GM08714 (cell line): Measurements from ENCODE around the gene ACOT8.

ENCODE experiments used
- H3K4me3 ChIP-seq: fragments of 200-500 bp; sonication (Bioruptor generic); 2 replicates; pipeline ENCODE4 v1.5.1; 2014; ENCODE audit warnings: mild to moderate bottlenecking, low read length, inconsistent platforms
- ZNF274 ChIP-seq: IDR thresholded peaks from 2 replicates; pipeline ENCODE4 v1.6.1; 2012; ENCODE audit warnings: mild to moderate bottlenecking, low read depth, low read length

ACOT8 gene

DNA sequence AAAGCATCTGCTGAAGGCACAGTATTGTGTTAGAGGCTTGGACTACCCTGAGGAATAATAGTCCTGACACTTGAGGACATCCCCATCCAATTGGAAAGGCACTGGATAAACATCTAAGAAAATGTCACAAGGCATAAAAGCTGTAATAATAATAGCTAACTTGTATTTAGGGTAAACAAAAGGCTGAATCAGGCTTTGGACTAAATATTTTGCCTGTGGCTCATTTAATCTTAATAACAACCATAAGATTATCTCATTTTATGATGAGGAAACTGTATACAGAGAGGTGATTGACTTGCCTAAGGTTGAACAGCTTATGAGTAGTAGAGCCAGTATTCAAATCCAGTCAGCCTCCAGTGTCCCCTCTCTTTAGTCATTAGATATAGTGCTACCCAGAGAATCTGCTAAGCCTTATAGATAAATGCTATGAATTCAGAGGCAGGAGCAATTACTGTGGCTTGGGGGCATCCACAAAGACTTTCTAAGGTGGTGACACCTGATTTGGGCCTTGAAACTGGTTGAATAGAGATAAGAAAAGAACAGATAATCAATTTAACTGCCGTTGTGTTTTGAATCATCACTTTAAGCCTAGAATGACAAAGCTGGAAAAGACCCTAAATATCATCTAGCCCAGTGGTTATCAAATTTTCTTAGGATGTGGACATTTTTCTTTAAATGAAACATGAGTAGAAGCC, 16.4 kb upstream of the ACOT8 start:
- TF ChIP-seq ZNF274, result no peak
- no peak overlapping the region for H3K4me3 ChIP-seq

DNA sequence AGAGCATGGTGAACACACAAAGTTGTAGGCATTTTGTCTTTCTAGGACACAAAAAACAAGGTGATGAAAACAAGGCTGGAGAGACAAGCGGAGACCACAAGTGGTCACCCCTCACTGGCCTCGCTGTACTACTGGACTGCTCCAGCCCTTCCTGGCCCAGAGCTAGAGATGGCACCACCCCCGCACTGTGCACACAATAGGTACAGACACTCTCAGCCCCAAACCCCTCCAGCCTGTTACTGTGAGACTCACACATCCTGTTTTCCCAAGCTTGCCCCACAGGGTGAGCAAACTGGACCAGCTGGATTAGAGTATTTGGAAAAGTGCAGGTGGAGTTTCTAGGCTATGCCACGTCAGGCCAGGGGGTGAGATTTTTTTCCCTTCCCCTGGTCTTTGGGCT, 15.4 kb upstream of the ACOT8 start:
- H3K4me3 ChIP-seq, result no peak overlapping the region
- no peak for TF ChIP-seq ZNF274

DNA sequence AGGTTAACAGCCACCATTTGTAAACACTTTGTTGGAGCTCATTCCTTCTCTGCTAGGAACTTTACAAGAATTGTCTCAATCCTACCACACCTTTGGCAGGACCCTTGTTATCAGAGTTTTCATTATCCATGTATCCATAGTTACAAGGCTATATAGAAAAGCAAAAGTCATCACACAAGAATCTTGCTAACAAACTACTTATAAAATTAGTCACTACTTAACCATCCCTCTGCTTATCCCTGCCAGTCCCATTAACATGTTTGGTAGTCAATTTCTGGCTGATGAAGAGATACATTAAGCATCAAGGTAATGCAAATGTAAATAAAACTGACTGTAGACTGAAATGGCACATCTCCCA, 10.6 kb upstream of the ACOT8 start:
- no peak overlapping the region for H3K4me3 ChIP-seq
- no peak for TF ChIP-seq ZNF274

- no peak overlapping the region for H3K4me3 ChIP-seq
- no peak for TF ChIP-seq ZNF274
Measured at GRCh38 chr20:45867136-45867818, 10.1 kb upstream of the ACOT8 start.

GRCh38 chr20:45866454-45866853, 9.3 kb upstream of the ACOT8 start:
- TF ChIP-seq ZNF274, result no peak
- no peak overlapping the region for H3K4me3 ChIP-seq

DNA sequence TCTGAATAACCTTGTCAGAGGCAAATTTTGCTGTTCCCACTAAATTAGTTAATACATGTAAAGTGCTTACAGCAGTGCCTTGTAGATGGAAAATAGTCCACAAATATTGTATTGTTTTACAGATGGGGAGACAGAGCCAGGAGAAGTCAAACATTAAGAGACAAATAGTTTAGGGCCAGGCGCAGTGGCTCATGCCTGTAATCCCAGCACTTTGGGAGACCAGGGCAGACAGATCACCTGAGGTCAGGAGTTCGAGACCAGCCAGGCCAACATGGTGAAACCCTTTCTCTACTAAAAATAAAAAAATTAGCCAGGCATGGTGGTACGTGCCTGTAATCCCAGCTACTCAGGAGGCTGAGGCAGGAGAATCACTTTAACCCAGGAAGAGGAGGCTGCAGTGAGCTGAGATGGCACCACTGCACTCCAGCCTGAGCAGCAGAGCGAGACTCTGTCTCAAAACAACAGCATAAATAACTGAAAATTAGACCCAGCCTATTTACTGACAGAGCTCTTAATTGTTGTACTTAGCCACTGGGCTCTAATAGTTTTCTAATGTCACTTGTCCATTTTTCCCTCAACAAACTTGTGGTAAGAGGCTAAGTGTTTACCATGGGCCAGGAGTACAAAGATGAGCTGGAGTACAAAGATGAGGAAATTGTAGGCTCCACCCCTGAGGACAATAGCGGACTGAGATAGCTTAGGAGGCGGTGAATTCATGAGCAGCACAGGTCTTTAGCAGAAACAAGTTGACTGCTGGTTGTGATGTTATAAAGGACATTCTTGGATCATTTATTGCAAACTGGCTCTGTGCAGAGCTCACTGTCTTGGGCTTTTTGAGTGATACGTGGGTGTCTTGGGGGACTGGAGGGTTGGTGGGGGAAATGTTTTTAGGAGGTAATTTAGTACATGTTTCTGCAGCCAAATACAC, 6.6 kb upstream of the ACOT8 start:
- no peak overlapping the region for H3K4me3 ChIP-seq
- TF ChIP-seq ZNF274, result no peak

DNA sequence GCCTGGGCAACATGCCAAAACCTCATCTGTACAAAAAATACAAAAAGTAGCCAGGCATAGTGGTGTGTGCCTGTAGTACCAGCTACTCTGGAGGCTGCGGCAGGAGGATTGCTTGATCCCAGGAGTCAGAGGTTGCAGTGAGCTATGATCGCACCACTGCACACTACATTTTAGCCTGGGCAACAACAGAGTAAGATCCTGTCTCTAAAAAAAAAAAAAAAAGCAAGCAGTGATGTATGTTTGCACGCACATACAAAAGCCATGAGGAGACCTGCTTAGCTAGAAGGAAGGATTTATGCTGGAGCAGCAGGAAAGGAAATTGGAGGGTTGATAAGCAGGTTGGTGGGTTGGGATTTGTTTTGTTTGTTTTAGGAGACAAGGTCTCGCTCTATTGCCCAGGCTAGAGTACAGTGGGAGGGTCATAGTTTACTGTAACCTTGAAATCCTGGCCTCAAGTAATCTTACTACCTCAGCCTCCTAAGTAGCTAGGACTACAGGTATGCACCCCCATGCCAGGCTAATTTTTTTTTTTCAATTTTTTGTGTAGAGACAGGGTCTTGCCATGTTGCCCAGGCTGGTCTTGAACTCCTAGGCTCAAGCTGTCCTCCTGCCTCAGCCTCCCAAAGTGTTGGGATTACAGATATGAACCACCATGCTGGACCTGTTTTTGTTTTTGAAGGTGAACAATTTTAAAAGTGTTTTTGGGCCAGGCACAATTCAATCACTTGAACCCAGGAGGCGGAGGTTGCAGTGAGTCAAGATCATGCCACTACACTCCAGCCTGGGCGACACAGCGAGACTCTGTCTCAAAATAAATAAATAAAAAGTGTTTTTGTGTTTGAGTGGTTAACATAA, 4.3 kb upstream of the ACOT8 start:
- no peak for TF ChIP-seq ZNF274
- H3K4me3 ChIP-seq, result no peak overlapping the region

DNA sequence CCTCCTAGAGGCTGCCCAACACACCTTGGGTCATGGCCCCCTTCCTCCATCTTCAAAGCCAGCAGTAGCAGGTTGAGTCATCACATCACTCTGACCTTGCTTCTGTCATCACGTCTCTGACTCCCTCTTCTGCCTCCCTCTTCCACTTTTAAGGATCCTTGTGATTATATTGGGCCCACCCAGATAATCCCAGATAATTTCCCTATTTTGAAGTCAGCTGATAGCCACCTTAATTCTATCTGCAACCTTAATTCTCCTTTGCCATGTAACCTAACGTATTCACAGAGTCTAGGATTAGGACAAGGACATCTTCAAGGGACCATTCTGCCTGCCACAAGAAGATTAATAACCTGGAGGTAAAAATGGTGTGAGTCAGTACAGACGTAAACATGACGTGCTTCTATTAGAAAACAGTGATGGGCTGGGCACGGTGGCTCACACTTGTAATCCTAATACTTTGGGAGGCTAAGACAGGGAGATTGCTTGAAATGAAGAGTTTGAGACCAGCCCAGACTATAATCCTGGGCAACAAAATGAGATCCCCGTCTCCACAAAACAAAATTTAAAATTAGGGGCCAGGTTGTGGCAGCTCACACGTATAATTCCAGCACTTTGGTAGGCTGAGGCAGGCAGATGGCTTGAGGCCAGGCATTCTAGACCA, 3.5 kb upstream of the ACOT8 start:
- TF ChIP-seq ZNF274, result no peak
- no peak overlapping the region for H3K4me3 ChIP-seq

DNA sequence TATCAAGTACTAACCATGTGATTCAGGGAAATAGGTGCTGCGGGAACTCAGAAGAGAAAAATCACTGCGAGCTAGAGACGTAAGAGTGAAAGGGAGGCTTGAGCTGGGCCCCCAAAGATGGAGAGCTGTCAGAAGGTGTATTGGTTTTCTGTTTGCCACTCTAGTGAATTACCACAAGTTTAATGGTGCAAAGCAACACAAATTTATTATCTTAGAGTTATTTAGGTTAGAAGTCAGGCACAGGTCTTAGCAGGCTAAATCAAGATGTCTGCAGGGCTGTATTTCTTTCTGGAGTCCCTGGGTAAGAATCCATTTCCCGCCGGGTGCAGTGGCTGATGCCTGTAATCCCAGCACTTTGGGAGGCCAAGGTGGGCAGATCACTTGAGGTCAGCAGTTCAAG, 2.7 kb upstream of the ACOT8 start:
- no peak overlapping the region for H3K4me3 ChIP-seq
- TF ChIP-seq ZNF274, result no peak

- TF ChIP-seq ZNF274, result no peak
- peak overlapping the region; percentile 76 for H3K4me3 ChIP-seq
Measured at GRCh38 chr20:45857882-45858216, 657 bp upstream of the ACOT8 start.

GRCh38 chr20:45853484-45853883, 3.7 kb downstream of the ACOT8 start:
- no peak overlapping the region for H3K4me3 ChIP-seq
- TF ChIP-seq ZNF274, result no peak

DNA sequence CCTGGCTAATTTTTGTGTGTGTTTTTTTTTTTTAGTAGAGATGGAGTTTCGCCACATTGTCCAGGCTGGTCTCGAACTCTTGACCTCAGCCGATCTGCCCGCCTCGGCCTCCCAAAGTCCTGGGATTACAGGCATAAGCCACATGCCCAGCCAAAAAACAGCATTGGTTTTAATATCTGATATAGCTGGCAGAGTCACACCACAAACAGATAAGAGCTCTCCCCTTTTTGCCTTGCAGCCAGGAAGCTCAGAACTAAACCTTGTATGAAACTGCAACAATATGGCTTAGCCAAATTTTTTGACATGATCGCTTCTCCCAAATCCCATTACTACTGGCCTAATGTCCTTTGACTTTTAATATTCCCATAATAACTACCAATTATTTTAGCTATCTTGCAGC, 4.9 kb downstream of the ACOT8 start:
- no peak overlapping the region for H3K4me3 ChIP-seq
- TF ChIP-seq ZNF274, result no peak

- TF ChIP-seq ZNF274, result no peak
- H3K4me3 ChIP-seq, result no peak overlapping the region
Measured at GRCh38 chr20:45851501-45851900, 5.7 kb downstream of the ACOT8 start.
